ENCODE measurements around the gene PPP2R2B.

GRCh38 chr5:146778261-146778660, 100.3 kb downstream of the PPP2R2B start:
- TF ChIP-seq CTCF (IDR thresholded peaks at IDR 0.05) (no peak), POLR2A (IDR thresholded peaks at IDR 0.05) (no peak)

All from esophagus squamous epithelium (tissue), 4 donors.